Measurements from ENCODE around the gene DDX10.
A peak's percentile ranks its signal among the peaks of the same experiment; 100 is the strongest.

Gene DDX10

DNA sequence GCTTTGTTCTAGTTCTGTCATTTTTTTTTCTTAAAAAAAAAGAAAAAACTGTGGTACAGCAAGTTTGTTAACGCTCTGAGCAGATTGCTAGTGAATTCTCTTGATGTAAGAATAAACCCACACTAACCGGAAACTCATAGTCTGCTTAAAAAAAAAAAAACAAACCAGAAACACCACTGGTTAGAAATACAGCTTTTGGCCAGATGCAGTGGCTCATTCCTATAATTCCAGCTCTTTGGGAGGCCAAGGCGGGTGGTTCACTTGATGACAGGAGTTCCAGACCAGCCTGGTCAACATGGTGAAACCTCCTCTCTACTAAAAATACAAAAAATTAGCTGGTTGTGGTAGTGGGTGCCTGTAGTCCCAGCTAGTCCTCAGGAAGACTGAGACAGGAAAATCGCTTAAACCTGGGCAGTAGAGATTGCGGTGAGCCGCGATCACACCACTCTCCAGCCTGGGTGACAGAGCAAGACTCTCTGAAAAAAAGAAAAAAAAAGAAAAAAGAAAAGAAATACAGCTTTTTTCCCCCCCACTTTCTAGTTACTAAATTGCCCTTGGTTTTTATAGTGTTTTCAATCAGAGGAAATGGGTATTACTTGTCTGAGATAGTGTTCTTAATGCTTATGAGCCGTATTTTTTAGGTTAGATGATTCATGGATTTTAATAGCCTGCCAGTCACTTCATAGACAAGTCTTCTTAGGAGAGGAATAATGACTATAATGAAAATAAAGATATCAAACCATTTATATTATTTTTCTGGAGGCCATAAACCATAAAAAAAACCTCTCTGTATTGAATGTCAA lies 222.8 kb downstream of the DDX10 start:
- H3K36me3 ChIP-seq (ENCODE audit: control insufficient read depth in 5 of 5, insufficient read depth in 5 of 5, low read length in 5 of 5) = no peaks in the 10 kb centered on the region
- H3K9ac ChIP-seq (ENCODE audit: low read length in 5 of 5) = no peak overlapping the region
- no peak overlapping the region for H3K4me3 ChIP-seq (ENCODE audit: low read depth in 1 of 5, low read length in 5 of 5)
- peaks cover 0 to 8% (median 0%) of the 10 kb centered on the region in 5 donors for H3K4me1 ChIP-seq (ENCODE audit: control insufficient read depth in 5 of 5, insufficient read depth in 5 of 5, low read length in 5 of 5)
- H3K9me3 ChIP-seq (ENCODE audit: control insufficient read depth in 5 of 5, low read length in 5 of 5) = no peaks in the 10 kb centered on the region
- H3K27me3 ChIP-seq (ENCODE audit: control insufficient read depth in 5 of 5, insufficient read depth in 4 of 5, low read length in 5 of 5) = no peaks in the 10 kb centered on the region
- no peak overlapping the region for H3K27ac ChIP-seq (ENCODE audit: low read depth, low read length)

- Histone ChIP-seq H3K27me3 (ENCODE audit: control insufficient read depth in 5 of 5, insufficient read depth in 4 of 5, low read length in 5 of 5) (no peaks in the 10 kb centered on the region), H3K9me3 (ENCODE audit: control insufficient read depth in 5 of 5, low read length in 5 of 5) (no peaks in the 10 kb centered on the region), H3K27ac (ENCODE audit: low read depth, low read length) (no peak overlapping the region), H3K4me3 (ENCODE audit: low read depth in 1 of 5, low read length in 5 of 5) (no peak overlapping the region), H3K4me1 (ENCODE audit: control insufficient read depth in 5 of 5, insufficient read depth in 5 of 5, low read length in 5 of 5) (peaks cover 0 to 8% (median 0%) of the 10 kb centered on the region in 5 donors), H3K36me3 (ENCODE audit: control insufficient read depth in 5 of 5, insufficient read depth in 5 of 5, low read length in 5 of 5) (no peaks in the 10 kb centered on the region), H3K9ac (ENCODE audit: low read length in 5 of 5) (no peak overlapping the region)
Observed at GRCh38 chr11:108890482-108891105, 225.7 kb downstream of the DDX10 start.

GRCh38 chr11:108891143-108891542 lies 226.3 kb downstream of the DDX10 start:
- Histone ChIP-seq H3K4me3 (ENCODE audit: low read depth in 1 of 5, low read length in 5 of 5) (no peak overlapping the region), H3K27me3 (ENCODE audit: control insufficient read depth in 5 of 5, insufficient read depth in 4 of 5, low read length in 5 of 5) (no peaks in the 10 kb centered on the region), H3K9ac (ENCODE audit: low read length in 5 of 5) (no peak overlapping the region)

GRCh38 chr11:108891909-108892511 lies 227.1 kb downstream of the DDX10 start:
- no peaks in the 10 kb centered on the region for H3K27me3 ChIP-seq (ENCODE audit: control insufficient read depth in 5 of 5, insufficient read depth in 4 of 5, low read length in 5 of 5)
- H3K4me1 ChIP-seq (ENCODE audit: control insufficient read depth in 5 of 5, insufficient read depth in 5 of 5, low read length in 5 of 5) = peaks cover 0 to 8% (median 0%) of the 10 kb centered on the region in 5 donors
- no peak overlapping the region for H3K4me3 ChIP-seq (ENCODE audit: low read depth in 1 of 5, low read length in 5 of 5)
- no peak overlapping the region for H3K27ac ChIP-seq (ENCODE audit: low read depth, low read length)
- no peaks in the 10 kb centered on the region for H3K36me3 ChIP-seq (ENCODE audit: control insufficient read depth in 5 of 5, insufficient read depth in 5 of 5, low read length in 5 of 5)
- H3K9me3 ChIP-seq (ENCODE audit: control insufficient read depth in 5 of 5, low read length in 5 of 5) = no peaks in the 10 kb centered on the region
- H3K9ac ChIP-seq (ENCODE audit: low read length in 5 of 5) = no peak overlapping the region

More at GRCh38 chr11:108891143-108891542, 226.3 kb downstream of the DDX10 start:
- Histone ChIP-seq H3K4me1 (ENCODE audit: control insufficient read depth in 5 of 5, insufficient read depth in 5 of 5, low read length in 5 of 5) (peaks cover 0 to 8% (median 0%) of the 10 kb centered on the region in 5 donors), H3K36me3 (ENCODE audit: control insufficient read depth in 5 of 5, insufficient read depth in 5 of 5, low read length in 5 of 5) (no peaks in the 10 kb centered on the region), H3K27ac (ENCODE audit: low read depth, low read length) (no peak overlapping the region), H3K9me3 (ENCODE audit: control insufficient read depth in 5 of 5, low read length in 5 of 5) (no peaks in the 10 kb centered on the region)

GRCh38 chr11:108895579-108896480 lies 231.0 kb downstream of the DDX10 start:
- Histone ChIP-seq H3K9me3 (ENCODE audit: control insufficient read depth in 5 of 5, low read length in 5 of 5) (no peaks in the 10 kb centered on the region), H3K4me3 (ENCODE audit: low read depth in 1 of 5, low read length in 5 of 5) (peak overlapping the region in 2 of 5 donors; percentile 0 to 26), H3K27ac (ENCODE audit: low read depth, low read length) (no peak overlapping the region), H3K27me3 (ENCODE audit: control insufficient read depth in 5 of 5, insufficient read depth in 4 of 5, low read length in 5 of 5) (no peaks in the 10 kb centered on the region), H3K4me1 (ENCODE audit: control insufficient read depth in 5 of 5, insufficient read depth in 5 of 5, low read length in 5 of 5) (peaks cover 0 to 1% (median 0%) of the 10 kb centered on the region in 5 donors), H3K9ac (ENCODE audit: low read length in 5 of 5) (no peak overlapping the region), H3K36me3 (ENCODE audit: control insufficient read depth in 5 of 5, insufficient read depth in 5 of 5, low read length in 5 of 5) (no peaks in the 10 kb centered on the region)

- H3K27ac ChIP-seq (ENCODE audit: low read depth, low read length) = no peak overlapping the region
- no peak overlapping the region for H3K9ac ChIP-seq (ENCODE audit: low read length in 5 of 5)
- no peaks in the 10 kb centered on the region for H3K4me1 ChIP-seq (ENCODE audit: control insufficient read depth in 5 of 5, insufficient read depth in 5 of 5, low read length in 5 of 5)
- H3K9me3 ChIP-seq (ENCODE audit: control insufficient read depth in 5 of 5, low read length in 5 of 5) = no peaks in the 10 kb centered on the region
- H3K27me3 ChIP-seq (ENCODE audit: control insufficient read depth in 5 of 5, insufficient read depth in 4 of 5, low read length in 5 of 5) = no peaks in the 10 kb centered on the region
- H3K4me3 ChIP-seq (ENCODE audit: low read depth in 1 of 5, low read length in 5 of 5) = no peak overlapping the region
- no peaks in the 10 kb centered on the region for H3K36me3 ChIP-seq (ENCODE audit: control insufficient read depth in 5 of 5, insufficient read depth in 5 of 5, low read length in 5 of 5)
Observed at GRCh38 chr11:108897071-108897481, 232.2 kb downstream of the DDX10 start.

DNA sequence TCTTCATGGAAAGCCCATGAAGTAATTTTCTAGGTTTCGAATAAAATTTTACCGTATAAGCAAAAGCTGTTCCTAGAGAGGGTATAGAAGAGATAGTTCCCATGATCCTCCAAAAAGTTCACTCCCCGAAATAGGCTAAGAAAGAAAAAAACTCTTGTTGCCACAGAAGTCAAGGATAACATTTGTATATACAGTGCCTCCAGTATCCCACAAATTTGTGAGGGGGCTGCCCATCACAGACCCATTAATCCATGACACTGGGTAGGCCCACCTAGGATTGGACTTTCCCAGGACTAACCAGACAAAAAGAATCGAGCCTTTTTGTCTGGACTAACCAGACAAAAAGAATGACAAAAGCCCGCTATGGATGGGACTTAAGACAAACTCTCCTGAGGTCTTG lies 233.0 kb downstream of the DDX10 start:
- no peaks in the 10 kb centered on the region for H3K9me3 ChIP-seq (ENCODE audit: control insufficient read depth in 5 of 5, low read length in 5 of 5)
- H3K4me3 ChIP-seq (ENCODE audit: low read depth in 1 of 5, low read length in 5 of 5) = no peak overlapping the region
- no peak overlapping the region for H3K27ac ChIP-seq (ENCODE audit: low read depth, low read length)
- no peaks in the 10 kb centered on the region for H3K4me1 ChIP-seq (ENCODE audit: control insufficient read depth in 5 of 5, insufficient read depth in 5 of 5, low read length in 5 of 5)
- no peaks in the 10 kb centered on the region for H3K36me3 ChIP-seq (ENCODE audit: control insufficient read depth in 5 of 5, insufficient read depth in 5 of 5, low read length in 5 of 5)
- H3K27me3 ChIP-seq (ENCODE audit: control insufficient read depth in 5 of 5, insufficient read depth in 4 of 5, low read length in 5 of 5) = no peaks in the 10 kb centered on the region
- H3K9ac ChIP-seq (ENCODE audit: low read length in 5 of 5) = no peak overlapping the region

DNA sequence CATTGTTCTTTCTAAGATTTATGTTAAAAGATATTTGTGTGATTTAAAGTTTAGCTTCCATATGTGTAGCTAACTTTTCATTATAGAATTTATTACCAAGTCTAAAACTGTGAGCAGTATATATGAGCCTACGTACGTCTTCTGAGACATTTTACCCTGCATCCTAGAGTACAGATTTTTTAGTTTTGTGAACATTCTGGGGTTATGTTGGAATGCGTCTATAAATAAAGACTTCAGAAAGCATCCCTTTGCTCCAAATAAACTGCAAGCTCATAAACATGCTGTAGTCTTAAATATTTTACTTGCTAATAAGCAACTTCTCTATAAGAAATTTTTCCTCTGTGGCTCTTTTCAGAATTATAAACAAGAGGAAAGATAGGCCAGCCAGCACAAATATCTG lies 236.5 kb downstream of the DDX10 start:
- H3K27me3 ChIP-seq (ENCODE audit: control insufficient read depth in 5 of 5, insufficient read depth in 4 of 5, low read length in 5 of 5) = no peaks in the 10 kb centered on the region
- no peak overlapping the region for H3K4me3 ChIP-seq (ENCODE audit: low read depth in 1 of 5, low read length in 5 of 5)
- no peaks in the 10 kb centered on the region for H3K9me3 ChIP-seq (ENCODE audit: control insufficient read depth in 5 of 5, low read length in 5 of 5)
- no peak overlapping the region for H3K27ac ChIP-seq (ENCODE audit: low read depth, low read length)
- no peak overlapping the region for H3K9ac ChIP-seq (ENCODE audit: low read length in 5 of 5)
- peaks cover 0 to 4% (median 2%) of the 10 kb centered on the region in 5 donors for H3K4me1 ChIP-seq (ENCODE audit: control insufficient read depth in 5 of 5, insufficient read depth in 5 of 5, low read length in 5 of 5)
- H3K36me3 ChIP-seq (ENCODE audit: control insufficient read depth in 5 of 5, insufficient read depth in 5 of 5, low read length in 5 of 5) = no peaks in the 10 kb centered on the region

DNA sequence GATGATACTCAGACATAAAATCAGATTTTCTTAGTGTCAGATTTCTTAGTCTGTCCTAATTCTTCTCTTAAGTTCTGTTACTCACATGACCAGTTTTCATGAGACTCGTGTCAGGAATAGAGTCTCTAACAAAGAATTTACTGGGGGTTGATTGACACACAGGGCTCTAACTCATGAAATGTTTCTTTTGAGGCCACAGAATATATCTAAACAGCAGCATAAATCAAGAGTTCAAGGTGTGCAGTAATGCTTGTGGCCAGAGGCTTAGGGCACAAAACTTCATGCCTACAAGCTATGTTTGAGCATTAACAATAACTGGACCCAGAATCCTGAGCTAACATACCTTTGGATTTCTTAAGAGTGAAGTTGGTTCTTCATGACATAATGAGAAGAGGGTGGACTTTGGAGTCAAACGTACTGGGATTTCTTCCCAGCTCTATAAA lies 237.2 kb downstream of the DDX10 start:
- Histone ChIP-seq H3K4me1 (ENCODE audit: control insufficient read depth in 5 of 5, insufficient read depth in 5 of 5, low read length in 5 of 5) (peaks cover 0 to 10% (median 8%) of the 10 kb centered on the region in 5 donors), H3K9me3 (ENCODE audit: control insufficient read depth in 5 of 5, low read length in 5 of 5) (no peaks in the 10 kb centered on the region), H3K9ac (ENCODE audit: low read length in 5 of 5) (no peak overlapping the region), H3K27ac (ENCODE audit: low read depth, low read length) (no peak overlapping the region), H3K4me3 (ENCODE audit: low read depth in 1 of 5, low read length in 5 of 5) (no peak overlapping the region), H3K27me3 (ENCODE audit: control insufficient read depth in 5 of 5, insufficient read depth in 4 of 5, low read length in 5 of 5) (no peaks in the 10 kb centered on the region), H3K36me3 (ENCODE audit: control insufficient read depth in 5 of 5, insufficient read depth in 5 of 5, low read length in 5 of 5) (no peaks in the 10 kb centered on the region)

All from subcutaneous abdominal adipose tissue (tissue), 5 donors.